ENCODE measurements around the gene TRAF3IP3. TPM values are rescaled to one million over a fixed set of nuclear protein-coding genes. Genes with fewer than 3 reads are reported as not detected.

TRAF3IP3 gene
- total RNA-seq, 1 donor from 2014 or later: not detected

DNA sequence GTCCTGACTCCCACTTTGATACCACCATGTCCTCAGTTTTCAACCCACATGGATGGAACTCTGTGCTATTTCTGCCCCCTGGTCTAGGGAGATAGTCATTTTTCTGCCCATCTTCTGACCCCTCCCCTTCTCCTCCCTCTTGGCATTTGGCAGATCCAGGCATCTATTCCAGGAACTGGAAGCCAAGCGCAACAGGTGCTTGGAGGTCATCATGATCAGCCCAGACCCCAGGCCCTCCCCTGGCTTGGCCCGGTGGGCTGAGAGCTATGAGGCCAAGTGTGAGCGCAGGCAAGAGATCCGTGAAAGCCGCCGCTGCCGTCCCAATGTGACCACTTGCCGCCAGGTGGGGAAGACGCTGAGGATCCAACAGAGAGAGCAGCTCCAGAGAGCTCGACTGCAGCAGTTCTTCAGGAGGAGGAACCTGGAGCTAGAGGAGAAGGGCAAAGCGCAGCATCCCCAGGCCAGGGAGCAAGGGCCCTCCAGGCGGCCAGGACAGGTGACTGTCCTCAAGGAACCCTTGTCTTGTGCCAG, 4.0 kb downstream of the TRAF3IP3 start:
- H3K9me3 Mint-ChIP-seq: no peaks in the 10 kb centered on the region
- no peak overlapping the region for H3K4me3 Mint-ChIP-seq
- no peaks in the 10 kb centered on the region for H3K4me1 Mint-ChIP-seq
- Histone ChIP-seq H3K4me3 (no peak overlapping the region), H3K79me2 (ENCODE audit: low read depth) (no peaks in the 10 kb centered on the region), H3K9me3 (ENCODE audit: low read depth) (no peaks in the 10 kb centered on the region), H3K27ac (no peak overlapping the region), H3K4me1 (no peaks in the 10 kb centered on the region), H2AFZ (replicated peaks) (no peak overlapping the region), H3K9ac (no peak overlapping the region), H3K27me3 (peaks cover 6% of the 10 kb centered on the region), H3F3A (ENCODE audit: low read depth) (no peaks in the 10 kb centered on the region), H4K20me1 (ENCODE audit: low read depth) (no peaks in the 10 kb centered on the region), H3K36me3 (no peaks in the 10 kb centered on the region), H3K4me2 (no peak overlapping the region)
- H3K27me3 Mint-ChIP-seq (ENCODE audit: insufficient read depth, low read depth): peaks cover 9% of the 10 kb centered on the region
- no peaks in the 10 kb centered on the region for H3K36me3 Mint-ChIP-seq
- no peak for DNase-seq (ENCODE audit: low spot score)
- peak overlapping the region; percentile 26 for H3K27ac Mint-ChIP-seq
- no peak for TF ChIP-seq EZH2 (IDR thresholded peaks at IDR 0.05)
- no peak for TF ChIP-seq EZH2phosphoT487 (IDR thresholded peaks at IDR 0.05)
- no peak for TF ChIP-seq CTCF (IDR thresholded peaks at IDR 0.05)

DNA sequence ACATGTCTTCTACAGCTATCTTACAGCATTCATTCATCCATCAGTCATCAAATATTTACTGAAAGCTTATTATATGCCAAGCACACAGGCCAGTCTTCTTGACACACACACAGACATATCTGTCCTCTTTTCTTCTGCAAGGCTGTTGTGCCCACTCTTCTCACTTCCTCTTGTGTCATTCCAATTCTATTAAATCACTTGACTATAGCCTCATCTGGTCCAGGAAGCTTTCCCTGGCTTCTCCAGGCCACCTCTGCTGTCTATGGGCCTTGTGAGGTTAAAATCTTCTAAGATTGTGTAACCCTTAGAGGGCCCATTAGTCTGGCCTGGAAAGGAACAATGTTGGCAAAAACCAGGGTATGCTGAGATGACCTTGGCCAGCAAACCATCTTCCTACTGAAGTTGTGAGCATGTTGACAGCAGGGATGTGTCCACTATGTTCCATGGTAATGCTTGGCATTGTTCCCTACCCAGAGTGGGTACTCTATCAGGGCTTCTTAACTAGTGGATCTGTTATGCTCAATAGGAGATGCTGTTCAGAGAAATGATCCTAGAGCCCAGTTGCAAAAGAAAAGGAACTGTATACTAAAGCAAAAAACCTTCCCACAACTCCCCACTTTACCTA, 5.3 kb downstream of the TRAF3IP3 start:
- Mint-ChIP-seq H3K9me3 (no peaks in the 10 kb centered on the region), H3K27ac (no peak overlapping the region), H3K27me3 (ENCODE audit: insufficient read depth, low read depth) (peaks cover 9% of the 10 kb centered on the region), H3K4me3 (no peak overlapping the region), H3K36me3 (no peaks in the 10 kb centered on the region), H3K4me1 (no peaks in the 10 kb centered on the region)
- Histone ChIP-seq H3K36me3 (no peaks in the 10 kb centered on the region), H3K9ac (no peak overlapping the region), H3K27ac (no peak overlapping the region), H2AFZ (replicated peaks) (no peak overlapping the region), H3K4me2 (no peak overlapping the region), H3K79me2 (ENCODE audit: low read depth) (no peaks in the 10 kb centered on the region), H4K20me1 (ENCODE audit: low read depth) (no peaks in the 10 kb centered on the region), H3K27me3 (peaks cover 6% of the 10 kb centered on the region), H3F3A (ENCODE audit: low read depth) (no peaks in the 10 kb centered on the region), H3K4me1 (no peaks in the 10 kb centered on the region), H3K4me3 (no peak overlapping the region), H3K9me3 (ENCODE audit: low read depth) (no peaks in the 10 kb centered on the region)
- DNase-seq (ENCODE audit: low spot score): no peak
- TF ChIP-seq CTCF (IDR thresholded peaks at IDR 0.05): no peak
- TF ChIP-seq EZH2 (IDR thresholded peaks at IDR 0.05): no peak
- no peak for TF ChIP-seq EZH2phosphoT487 (IDR thresholded peaks at IDR 0.05)

GRCh38 chr1:209766051-209766450, 10.2 kb downstream of the TRAF3IP3 start:
- no peaks in the 10 kb centered on the region for H4K20me1 ChIP-seq (ENCODE audit: low read depth)
- peaks cover 6% of the 10 kb centered on the region for H3K27me3 ChIP-seq
- no peak overlapping the region for H3K4me2 ChIP-seq
- H3K9ac ChIP-seq: no peak overlapping the region
- H3K4me1 ChIP-seq: no peaks in the 10 kb centered on the region
- H3K27ac ChIP-seq: no peak overlapping the region
- TF ChIP-seq EZH2 (IDR thresholded peaks at IDR 0.05): no peak
- no peak for TF ChIP-seq EZH2phosphoT487 (IDR thresholded peaks at IDR 0.05)
- TF ChIP-seq CTCF (IDR thresholded peaks at IDR 0.05): no peak
- no peaks in the 10 kb centered on the region for H3K9me3 ChIP-seq (ENCODE audit: low read depth)
- Mint-ChIP-seq H3K4me1 (no peaks in the 10 kb centered on the region), H3K9me3 (no peaks in the 10 kb centered on the region), H3K27me3 (ENCODE audit: insufficient read depth, low read depth) (peaks cover 2% of the 10 kb centered on the region), H3K4me3 (no peak overlapping the region), H3K36me3 (no peaks in the 10 kb centered on the region), H3K27ac (no peak overlapping the region)
- H3K36me3 ChIP-seq: no peaks in the 10 kb centered on the region
- H3K79me2 ChIP-seq (ENCODE audit: low read depth): no peaks in the 10 kb centered on the region
- H3F3A ChIP-seq (ENCODE audit: low read depth): peaks cover 7% of the 10 kb centered on the region
- no peak for DNase-seq (ENCODE audit: low spot score)
- no peak overlapping the region for H3K4me3 ChIP-seq
- no peak overlapping the region for H2AFZ ChIP-seq (replicated peaks)

Measured in neural progenitor cell (in vitro differentiated cells).